SH-SY5Y (cell line): Measurements from ENCODE around the gene PSEN1.

Experiments used
- GATA2 ChIP-seq: IDR thresholded peaks from 2 replicates; pipeline ENCODE4 v1.6.1; 2011; ENCODE audit warnings: mild to moderate bottlenecking, low read depth, low read length
- GATA3 ChIP-seq: IDR thresholded peaks from 2 replicates; pipeline ENCODE4 v1.6.1; 2011; ENCODE audit warnings: low read depth, mild to moderate bottlenecking, low read length, moderate library complexity

- no peak for TF ChIP-seq GATA2
- TF ChIP-seq GATA3 = no peak
Observed at GRCh38 chr14:73248108-73248868, 112.0 kb downstream of the PSEN1 start.
